Endothelial cell of umbilical vein (primary cell): ENCODE measurements around the gene PHF12. TPM values are rescaled to one million over a fixed set of nuclear protein-coding genes. Genes with fewer than 3 reads are reported as not detected.

ENCODE experiments used
- BruUV-seq: library from RNA; stranded (reverse); fragments of 400-500 nt; replicated peaks from 2 replicates; lab custom pipeline; 2021; lab: Mats Ljungman, UMichigan
- CTCF ChIA-PET: fragments of 300-600, 350-600 bp; sonication (Branson Sonifier 250); formaldehyde crosslinking; loops from one replicate; lab custom pipeline; 2021; ENCODE audit warnings: antibody characterized with exemption, inconsistent platforms; lab: Charles Lee
- POLR2A ChIA-PET: fragments of 300-600, 350-600 bp; sonication (Branson Sonifier 250); formaldehyde crosslinking; loops from one replicate; lab custom pipeline; 2021; ENCODE audit warnings: antibody characterized with exemption, inconsistent platforms; lab: Charles Lee
- DNase-seq: peaks from one replicate; pipeline ENCODE4 v3.0.0-alpha.2; 2011; ENCODE audit warnings: low read depth, low spot score
- FAIRE-seq: peaks from 2 replicates; lab custom pipeline; 2011; peaks lifted over from hg19 to GRCh38; lab: Jason Lieb, UNC
- H2AFZ ChIP-seq: 2 replicates; pipeline ENCODE4 v1.6.0; 2012; ENCODE audit warnings: low read depth, low read length, control low read depth, inconsistent platforms
- H3K27ac ChIP-seq: 2 replicates; pipeline ENCODE4 v1.5.1; 2011; ENCODE audit warnings: low read depth, mild to moderate bottlenecking, control low read depth, low read length, moderate library complexity; ENCODE audit not compliant: insufficient read depth
- H3K27me3 ChIP-seq, 2 experiments: 2 replicates each; pipeline versions ENCODE4 v1.6.0 to v1.6.1; 2011; ENCODE audit warnings: low read length in 2 of 2, mixed read lengths in 1 of 2; ENCODE audit not compliant: control insufficient read depth in 2 of 2, insufficient read depth in 2 of 2
- H3K36me3 ChIP-seq, 2 experiments: 2 replicates in 1 of 2; 3 replicates in 1 of 2; pipeline ENCODE4 v1.5.1; 2011; ENCODE audit warnings: low read length in 2 of 2, mild to moderate bottlenecking in 1 of 2, moderate library complexity in 1 of 2; ENCODE audit not compliant: control insufficient read depth in 2 of 2, insufficient read depth in 2 of 2; ENCODE audit errors: extremely low read depth in 1 of 2
- H3K4me1 ChIP-seq: 3 replicates; pipeline ENCODE4 v1.5.1; 2011; ENCODE audit warnings: mild to moderate bottlenecking, low read length; ENCODE audit not compliant: control insufficient read depth, insufficient read depth; ENCODE audit errors: extremely low read depth
- H3K4me2 ChIP-seq: 2 replicates; pipeline ENCODE4 v1.6.1; 2011; ENCODE audit warnings: low read length, control low read depth, mixed read lengths; ENCODE audit not compliant: insufficient read depth
- H3K4me3 ChIP-seq, 3 experiments: fragments of 200-600 bp in 1 of 3; sonication (generic), shearing (Covaris generic) in 1 of 3; replicated peaks in 1 of 3; 2 replicates each; pipeline ENCODE4 v1.5.1; 2011 to 2016; ENCODE audit warnings: control low read depth in 3 of 3, low read length in 3 of 3, mild to moderate bottlenecking in 2 of 3, inconsistent platforms in 1 of 3, low read depth in 1 of 3, moderate library complexity in 1 of 3; ENCODE audit not compliant: insufficient read depth in 1 of 3
- H3K79me2 ChIP-seq: 2 replicates; pipeline ENCODE4 v1.6.0; 2012; ENCODE audit warnings: low read length, inconsistent platforms; ENCODE audit not compliant: control insufficient read depth, insufficient read depth
- H3K9ac ChIP-seq: replicated peaks from 2 replicates; pipeline ENCODE3; 2011; ENCODE audit warnings: low read length, control low read depth; ENCODE audit not compliant: insufficient read depth; ENCODE audit errors: extremely low read depth
- H3K9me1 ChIP-seq: replicated peaks from 3 replicates; pipeline ENCODE4 v1.6.0; 2011; ENCODE audit warnings: mild to moderate bottlenecking, low read length; ENCODE audit not compliant: control insufficient read depth, insufficient read depth; ENCODE audit errors: extremely low read depth
- H3K9me3 ChIP-seq: replicated peaks from 2 replicates; pipeline ENCODE4 v1.5.1; 2012; ENCODE audit warnings: low read length, inconsistent platforms; ENCODE audit not compliant: control insufficient read depth, insufficient read depth
- H4K20me1 ChIP-seq: replicated peaks from 2 replicates; pipeline ENCODE3; 2011; ENCODE audit warnings: mild to moderate bottlenecking, low read length; ENCODE audit not compliant: control insufficient read depth, insufficient read depth; ENCODE audit errors: extremely low read depth
- CTCF ChIP-seq, 2 donors: IDR thresholded peaks; 1 replicate in 1 of 2; 2 replicates in 1 of 2; pipeline ENCODE4 v1.5.1; 2011; ENCODE audit warnings: low read length in 2 of 2, mild to moderate bottlenecking in 2 of 2, moderate library complexity in 2 of 2, control low read depth in 1 of 2, inconsistent platforms in 1 of 2, low read depth in 1 of 2; ENCODE audit not compliant: insufficient read depth in 1 of 2; ENCODE audit errors: extremely low read depth in 1 of 2
- EZH2 ChIP-seq: IDR thresholded peaks from 2 replicates; pipeline ENCODE4 v1.6.1; 2012; ENCODE audit warnings: borderline replicate concordance, low read depth, mild to moderate bottlenecking, moderate library complexity, low read length, inconsistent platforms; ENCODE audit not compliant: severe bottlenecking
- FOS ChIP-seq: IDR thresholded peaks from 2 replicates; pipeline ENCODE4 v1.6.1; 2011; ENCODE audit warnings: mild to moderate bottlenecking, low read length, moderate library complexity, borderline replicate concordance; ENCODE audit not compliant: insufficient read depth
- GATA2 ChIP-seq: IDR thresholded peaks from 2 replicates; pipeline ENCODE4 v1.7.0; 2011; ENCODE audit warnings: low read depth, mild to moderate bottlenecking, moderate library complexity, mixed read lengths, low read length; ENCODE audit not compliant: insufficient read length, insufficient read depth
- JUN ChIP-seq: IDR thresholded peaks from 2 replicates; pipeline ENCODE4 v1.6.1; 2011; ENCODE audit warnings: borderline replicate concordance, low read depth; ENCODE audit not compliant: insufficient read length, insufficient read depth
- MYC ChIP-seq: IDR thresholded peaks from one replicate; pipeline ENCODE4 v1.6.1; 2011; ENCODE audit warnings: mild to moderate bottlenecking, low read depth, low read length
- POLR2A ChIP-seq: IDR thresholded peaks from 2 replicates; pipeline ENCODE4 v1.6.1; 2012; ENCODE audit warnings: low read depth, mild to moderate bottlenecking, control low read depth, low read length
- POLR2AphosphoS5 ChIP-seq: IDR thresholded peaks from 2 replicates; pipeline ENCODE4 v1.6.1; 2012; ENCODE audit warnings: low read depth, mild to moderate bottlenecking, control low read depth, low read length, moderate library complexity; ENCODE audit not compliant: insufficient read depth
- dilution Hi-C: fragments of 300-500 bp; cut with MboI; formaldehyde crosslinking; loops from one replicate; pipeline ENCODE4 v1.15.0; 2019; ENCODE audit warnings: low sequenced_read_pairs; ENCODE audit not compliant: extremely low pct_ligation_motif_present
- intact Hi-C: fragments of 100-400 bp; cut with micrococcal nuclease; formaldehyde crosslinking; loops from one replicate; pipeline ENCODE4 v1.10.0; 2022
- polyA plus RNA-seq, 4 experiments: library from polyadenylated mRNA; depleted of rRNA in 3 of 4; stranded (reverse) in 3 of 4; unstranded in 1 of 4; fragments of >200 nt; gene quantifications; 2 replicates each; pipeline versions ENCODE4 v1.2.1 to v1.2.3, GENCODE V29; 2011 to 2012; ENCODE audit warnings: missing spikeins in 1 of 4
- total RNA-seq: library from RNA; stranded (reverse); gene quantifications from 2 replicates; pipeline ENCODE4 v1.2.3, GENCODE V29; 2021
- TF ChIP-seq, protein P1 (sequence below): IDR thresholded peaks from 2 replicates; pipeline ENCODE4 v1.6.1; 2011; ENCODE audit not compliant: insufficient read depth, insufficient read length

PHF12 gene
- total and polyA plus RNA-seq, 2 donors (not counting 3 experiments of a cell fraction or from before 2014, with no cell fraction given): 26.6 to 44.2 TPM

DNA sequence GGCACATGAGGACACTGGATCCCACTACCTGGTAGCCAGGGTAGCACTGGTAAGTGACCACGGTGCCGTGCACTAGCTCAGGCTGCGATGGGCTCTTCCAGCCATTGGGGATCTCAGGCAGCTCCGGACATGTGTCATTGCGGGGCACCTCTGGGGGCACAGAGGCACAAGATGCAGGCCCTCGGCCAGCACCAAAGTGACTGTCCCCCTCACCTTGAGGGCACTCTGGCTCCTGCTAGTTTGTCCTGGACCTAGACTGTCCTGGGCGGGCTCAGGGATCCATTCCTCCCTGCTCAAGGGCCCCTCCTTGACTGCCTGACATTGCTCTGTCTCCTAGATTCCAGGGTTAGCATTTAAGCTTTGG is 6.7 kb upstream of the PHF12 start:
- no peaks in the 10 kb centered on the region for H3K36me3 ChIP-seq
- no peak for DNase-seq
- ChIA-PET CTCF (interaction anchor here (1.1 to 10.7 kb wide), 2 partner anchors 156 to 231 kb away, joined by 4 to 1079 read pairs; no protein-coding TSS in a partner anchor), POLR2A (no interaction called here)
- no peak for FAIRE-seq
- dilution Hi-C loops: no loop called here
- no peak overlapping the region for H3K4me2 ChIP-seq
- intact Hi-C loops: no loop called here
- TF ChIP-seq JUN (no peak), POLR2A (no peak), POLR2AphosphoS5 (no peak), CTCF (IDR thresholded peaks at IDR 0.05; ENCODE audit: extremely low read depth in 1 of 2, insufficient read depth in 1 of 2, low read depth in 1 of 2, low read length in 2 of 2) (no peak), GATA2 (no peak), EZH2 (no peak), MYC (no peak), FOS (no peak)
- TF ChIP-seq, protein P1, sequence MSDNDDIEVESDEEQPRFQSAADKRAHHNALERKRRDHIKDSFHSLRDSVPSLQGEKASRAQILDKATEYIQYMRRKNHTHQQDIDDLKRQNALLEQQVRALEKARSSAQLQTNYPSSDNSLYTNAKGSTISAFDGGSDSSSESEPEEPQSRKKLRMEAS: no peak
- H3K79me2 ChIP-seq: no peaks in the 10 kb centered on the region
- H3K27ac ChIP-seq: no peak overlapping the region
- peaks cover under 1% of the 10 kb centered on the region for H3K4me1 ChIP-seq
- no TSS peak for BruUV-seq
- no peak overlapping the region for H3K4me3 ChIP-seq
- no peaks in the 10 kb centered on the region for H4K20me1 ChIP-seq
- no peak overlapping the region for H2AFZ ChIP-seq
- no peaks in the 10 kb centered on the region for H3K9me3 ChIP-seq
- no peaks in the 10 kb centered on the region for H3K9me1 ChIP-seq
- H3K9ac ChIP-seq: no peak overlapping the region
- no peaks in the 10 kb centered on the region for H3K27me3 ChIP-seq
